Pancreas (tissue), 10 donors: ENCODE results near the gene IRF2BPL. TPM values are rescaled to one million over a fixed set of nuclear protein-coding genes. Genes with fewer than 3 reads are reported as not detected.

Source experiments
- ATAC-seq, 4 donors: fragments of 200-7000 bp; cut with Tn5 transposase; one replicate each; pipeline versions ENCODE4 v1.8.0 to v1.9.1; 2020; ENCODE audit warnings: mild to moderate bottlenecking in 4 of 4, moderate library complexity in 4 of 4
- DNase-seq, 6 donors: peaks; one replicate each; pipeline ENCODE4 v3.0.0-alpha.2; 2020
- FAIRE-seq: peaks from 2 replicates; lab custom pipeline; 2012; peaks lifted over from hg19 to GRCh38; lab: Jason Lieb, UNC
- H3K27ac ChIP-seq, 4 donors: fragments of 200-600 bp; sonication (generic); 1 replicate in 3 of 4; 2 replicates in 1 of 4; pipeline versions ENCODE4 v1.5.0 to v1.8.0; 2020
- H3K27me3 ChIP-seq, 4 donors: fragments of 200-600 bp; one replicate each; pipeline ENCODE4 v1.8.0; 2021
- H3K36me3 ChIP-seq, 3 donors: fragments of 200-600 bp; sonication (generic) in 1 of 3; one replicate each; pipeline versions ENCODE4 v1.5.0 to v1.8.0; 2020 to 2021
- H3K4me1 ChIP-seq, 3 donors: fragments of 200-600 bp; one replicate each; pipeline ENCODE4 v1.8.0; 2021
- H3K4me3 ChIP-seq, 4 donors: fragments of 200-600 bp; sonication (generic) in 2 of 4; one replicate each; pipeline versions ENCODE4 v1.5.0 to v1.8.0; 2020 to 2021
- H3K9me3 ChIP-seq, 4 donors: fragments of 200-600 bp; one replicate each; pipeline ENCODE4 v1.8.0; 2021
- WGBS, 2 donors: extraction: QIAGEN DNeasy Blood & Tissue Kit; methylation state at CpG; one replicate each; pipeline ENCODE4 v1.1.7; 2013; 5-methylcytosine and 5-hydroxymethylcytosine counted together
- intact Hi-C, 3 donors: fragments of 100-400 bp; cut with DNase I; formaldehyde crosslinking; loops; one replicate each; pipeline versions ENCODE4 v1.11.1 to v1.14.2; 2022
- polyA plus RNA-seq, 2 donors: library from polyadenylated mRNA; stranded (reverse); fragments of 200-250 nt; gene quantifications; one replicate each; pipeline ENCODE4 v1.2.3, GENCODE V29; 2013
- total RNA-seq, 6 donors: library from RNA; stranded (reverse); fragmentation: NEBNext Ultra II Directional in 4 of 6; extraction: Animal tissue kit (Norgen Biotek cat#: 25700) in 4 of 6; gene quantifications; one replicate each; pipeline versions ENCODE4 v1.2.1 to v1.2.4, GENCODE V29; 2021 to 2023
- TF ChIP-seq, protein P1 (sequence below), 4 donors: fragments of 200-600 bp; sonication (generic) in 3 of 4; IDR thresholded peaks; one replicate each; pipeline versions ENCODE4 v1.5.0 to v1.8.0; 2021; ENCODE audit warnings: antibody characterized with exemption in 4 of 4
- donor health status: healthy with polysubstance abuse.
- donor health status: DM: no; HTN: no; CAD: no; lungs with moderate emphysema.
- donor health status: DM: no; HTN: no; CAD: no.
- donor health status: control.
- donor health status: control.
- donor health status: Bipolar disorder and iron deficiency.
- donor health status: DM: yes; HTN: yes; CAD: no.
- donor health status: DM: no; HTN: no; CAD: no.
- donor health status: DM: no; HTN: no; CAD: no.
- donor health status: DM: yes; HTN: yes; CAD: no.

The IRF2BPL gene
- total and polyA plus RNA-seq, 8 donors, result 6.2 to 32.2 (median 19.0) TPM

- TF ChIP-seq, protein P1, sequence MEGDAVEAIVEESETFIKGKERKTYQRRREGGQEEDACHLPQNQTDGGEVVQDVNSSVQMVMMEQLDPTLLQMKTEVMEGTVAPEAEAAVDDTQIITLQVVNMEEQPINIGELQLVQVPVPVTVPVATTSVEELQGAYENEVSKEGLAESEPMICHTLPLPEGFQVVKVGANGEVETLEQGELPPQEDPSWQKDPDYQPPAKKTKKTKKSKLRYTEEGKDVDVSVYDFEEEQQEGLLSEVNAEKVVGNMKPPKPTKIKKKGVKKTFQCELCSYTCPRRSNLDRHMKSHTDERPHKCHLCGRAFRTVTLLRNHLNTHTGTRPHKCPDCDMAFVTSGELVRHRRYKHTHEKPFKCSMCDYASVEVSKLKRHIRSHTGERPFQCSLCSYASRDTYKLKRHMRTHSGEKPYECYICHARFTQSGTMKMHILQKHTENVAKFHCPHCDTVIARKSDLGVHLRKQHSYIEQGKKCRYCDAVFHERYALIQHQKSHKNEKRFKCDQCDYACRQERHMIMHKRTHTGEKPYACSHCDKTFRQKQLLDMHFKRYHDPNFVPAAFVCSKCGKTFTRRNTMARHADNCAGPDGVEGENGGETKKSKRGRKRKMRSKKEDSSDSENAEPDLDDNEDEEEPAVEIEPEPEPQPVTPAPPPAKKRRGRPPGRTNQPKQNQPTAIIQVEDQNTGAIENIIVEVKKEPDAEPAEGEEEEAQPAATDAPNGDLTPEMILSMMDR (IDR thresholded peaks at IDR 0.05), result no peak
- Histone ChIP-seq H3K4me3 (no peak overlapping the region), H3K27ac (no peak overlapping the region), H3K9me3 (no peaks in the 10 kb centered on the region), H3K27me3 (no peaks in the 10 kb centered on the region), H3K4me1 (no peaks in the 10 kb centered on the region), H3K36me3 (no peaks in the 10 kb centered on the region)
- DNase-seq (peak in 1 of 6 donors; percentile 67), FAIRE-seq (no peak), ATAC-seq (peak in 3 of 4 donors; percentile 55 to 87 (median 87))
- intact Hi-C loops, result no loop called here
- 78% methylated on average over 15 of the region's 15 CpGs for WGBS, 2 donors
These were observed 50.5 kb downstream of the IRF2BPL start for GRCh38 chr14:76977793-76978720.

GRCh38 chr14:76976240-76977005, 52.1 kb downstream of the IRF2BPL start:
- intact Hi-C loops, result no loop called here
- H3K36me3 ChIP-seq, result no peaks in the 10 kb centered on the region

GRCh38 chr14:76975812-76976211, 52.7 kb downstream of the IRF2BPL start:
- FAIRE-seq (no peak), DNase-seq (no peak), ATAC-seq (no peak)
- TF ChIP-seq, protein P1 (IDR thresholded peaks at IDR 0.05), result no peak
- Histone ChIP-seq H3K4me1 (peaks cover 0 to 2% (median 0%) of the 10 kb centered on the region in 3 donors), H3K4me3 (no peak overlapping the region), H3K9me3 (no peaks in the 10 kb centered on the region), H3K36me3 (no peaks in the 10 kb centered on the region), H3K27me3 (no peaks in the 10 kb centered on the region), H3K27ac (no peak overlapping the region)
- 75 to 87% methylated on average over 4 of the region's 4 CpGs for WGBS, 2 donors
- intact Hi-C loops, result no loop called here

More at GRCh38 chr14:76976240-76977005, 52.1 kb downstream of the IRF2BPL start:
- TF ChIP-seq, protein P1 (IDR thresholded peaks at IDR 0.05), result no peak
- 43% methylated on average over 7 of the region's 7 CpGs for WGBS, 2 donors
- no peaks in the 10 kb centered on the region for H3K27me3 ChIP-seq
- H3K9me3 ChIP-seq, result no peaks in the 10 kb centered on the region
- peak in 3 of 4 donors; percentile 9 to 37 (median 24) for ATAC-seq
- no peaks in the 10 kb centered on the region for H3K4me1 ChIP-seq
- FAIRE-seq, result no peak
- H3K27ac ChIP-seq, result no peak overlapping the region
- no peak overlapping the region for H3K4me3 ChIP-seq
- no peak for DNase-seq

- intact Hi-C loops, result no loop called here
- Histone ChIP-seq H3K9me3 (no peaks in the 10 kb centered on the region), H3K27me3 (no peaks in the 10 kb centered on the region), H3K27ac (no peak overlapping the region), H3K4me3 (no peak overlapping the region), H3K4me1 (peaks cover 0 to 6% (median 2%) of the 10 kb centered on the region in 3 donors), H3K36me3 (no peaks in the 10 kb centered on the region)
- TF ChIP-seq, protein P1 (IDR thresholded peaks at IDR 0.05), result no peak
- ATAC-seq (no peak), DNase-seq (no peak), FAIRE-seq (no peak)
- 92 to 94% methylated on average over 8 of the region's 8 CpGs for WGBS, 2 donors
These were observed 53.5 kb downstream of the IRF2BPL start for GRCh38 chr14:76975051-76975450.

Other genes with a start within 250 kb of the IRF2BPL start
- gene ANGEL1, start 215.8 kb downstream of the IRF2BPL start, total RNA-seq, result 10 to 100 TPM; 25.8 to 40.1 (median 32.4) TPM
- 10 to 100 TPM; 28.9 to 30.6 TPM for gene ANGEL1, start 215.8 kb downstream of the IRF2BPL start, polyA plus RNA-seq
- not detected for gene LRRC74A, start 202.3 kb downstream of the IRF2BPL start, total RNA-seq
- under 1 TPM in 1 of 2 donors, not detected in 1; 0.07 TPM for gene LRRC74A, start 202.3 kb downstream of the IRF2BPL start, polyA plus RNA-seq
- 10 to 100 TPM in 1 of 6 donors, 1 to 10 TPM in 5; 5.9 to 12.6 (median 8.0) TPM for gene CIPC, start 69.5 kb upstream of the IRF2BPL start, total RNA-seq
- gene CIPC, start 69.5 kb upstream of the IRF2BPL start, polyA plus RNA-seq, result 1 to 10 TPM; 2.7 to 6.7 TPM
- gene ZDHHC22, start 113.1 kb upstream of the IRF2BPL start, total RNA-seq, result under 1 TPM in 1 of 6 donors, not detected in 5; 0.04 TPM
- gene ZDHHC22, start 113.1 kb upstream of the IRF2BPL start, polyA plus RNA-seq, result under 1 TPM; 0.04 to 0.19 TPM
- gene TMEM63C, start 153.1 kb upstream of the IRF2BPL start, total RNA-seq, result 1 to 10 TPM; 2.8 to 6.8 (median 3.3) TPM
- 10 to 100 TPM in 1 of 2 donors, 1 to 10 TPM in 1; 5.4 to 10.6 TPM for gene TMEM63C, start 153.1 kb upstream of the IRF2BPL start, polyA plus RNA-seq
- 1 to 10 TPM in 1 of 6 donors, under 1 TPM in 3, not detected in 2; 0.13 to 3.4 (median 0.31) TPM for gene NGB, start 242.5 kb upstream of the IRF2BPL start, total RNA-seq
- gene NGB, start 242.5 kb upstream of the IRF2BPL start, polyA plus RNA-seq, result under 1 TPM in 1 of 2 donors, not detected in 1; 0.38 TPM